Measurements from ENCODE around the gene PNRC2. TPM values are rescaled to one million over a fixed set of nuclear protein-coding genes. Genes with fewer than 3 reads are reported as not detected.

Gene PNRC2
- total and polyA plus RNA-seq, 4 donors = 24.9 to 63.6 (median 36.3) TPM

- Histone ChIP-seq H3K27me3 (ENCODE audit: control insufficient read depth in 4 of 4, insufficient read depth in 4 of 4, low read length in 3 of 4) (no peaks in the 10 kb centered on the region), H3K4me1 (ENCODE audit: control insufficient read depth in 4 of 4, insufficient read depth in 4 of 4, low read length in 3 of 4) (no peaks in the 10 kb centered on the region), H3K9me3 (ENCODE audit: control insufficient read depth in 4 of 4, low read length in 3 of 4) (no peaks in the 10 kb centered on the region), H3K4me3 (ENCODE audit: low read depth in 1 of 3, low read length in 3 of 3) (no peak overlapping the region), H3K9ac (ENCODE audit: low read depth in 1 of 2, low read length in 2 of 2) (no peak overlapping the region), H3K27ac (ENCODE audit: low read depth in 1 of 2, low read length in 2 of 2) (no peak overlapping the region), H3K36me3 (ENCODE audit: control insufficient read depth in 4 of 4, insufficient read depth in 3 of 4, low read depth in 1 of 4, low read length in 3 of 4) (no peaks in the 10 kb centered on the region)
- no peak for DNase-seq (ENCODE audit: low spot score)
- TF ChIP-seq YY1 (IDR thresholded peaks at IDR 0.05) (no peak), FOXA2 (IDR thresholded peaks at IDR 0.05) (no peak), TAF1 (conservative IDR thresholded peaks at IDR 0.05) (no peak), NR2F2 (IDR thresholded peaks at IDR 0.05) (no peak), SP1 (IDR thresholded peaks at IDR 0.05) (no peak), HNF4G (IDR thresholded peaks at IDR 0.05) (no peak), RXRA (IDR thresholded peaks at IDR 0.05) (no peak), EGR1 (IDR thresholded peaks at IDR 0.05; ENCODE audit: low read depth in 2 of 2) (no peak), ATF3 (IDR thresholded peaks at IDR 0.05) (no peak), CTCF (IDR thresholded peaks at IDR 0.05; ENCODE audit: low read depth, low read length, missing input control) (no peak), MAX (IDR thresholded peaks at IDR 0.05) (no peak), RAD21 (IDR thresholded peaks at IDR 0.05) (no peak), JUND (IDR thresholded peaks at IDR 0.05) (no peak), ZBTB33 (IDR thresholded peaks at IDR 0.05) (no peak), GABPA (IDR thresholded peaks at IDR 0.05 in 1 of 2, conservative IDR thresholded peaks at IDR 0.05 in 1 of 2) (no peak), REST (IDR thresholded peaks at IDR 0.05) (no peak)
- 73% methylated on average over 11 of the region's 11 CpGs for WGBS
These were observed 28.7 kb upstream of the PNRC2 start for GRCh38 chr1:23930861-23931490.
